ENCODE data around the gene FBXO30.

Gene FBXO30

GRCh38 chr6:145749632-145750031, 65.0 kb downstream of the FBXO30 start:
- DNase-seq (ENCODE audit: insufficient read length) (no peak), FAIRE-seq (no peak)
- TF ChIP-seq POLR2A (IDR thresholded peaks at IDR 0.05; ENCODE audit: low read depth, low read length) (no peak), TAF1 (IDR thresholded peaks at IDR 0.05; ENCODE audit: borderline replicate concordance, low read depth, low read length) (no peak), POLR2AphosphoS5 (IDR thresholded peaks at IDR 0.05; ENCODE audit: low read depth, low read length) (no peak)

GRCh38 chr6:145745861-145746260, 68.7 kb downstream of the FBXO30 start:
- no peak for FAIRE-seq
- no peak for TF ChIP-seq TAF1 (IDR thresholded peaks at IDR 0.05; ENCODE audit: borderline replicate concordance, low read depth, low read length)
- no peak for TF ChIP-seq POLR2AphosphoS5 (IDR thresholded peaks at IDR 0.05; ENCODE audit: low read depth, low read length)
- no peak for TF ChIP-seq POLR2A (IDR thresholded peaks at IDR 0.05; ENCODE audit: low read depth, low read length)
- no peak for DNase-seq (ENCODE audit: insufficient read length)

- DNase-seq (ENCODE audit: insufficient read length), result no peak
- TF ChIP-seq TAF1 (IDR thresholded peaks at IDR 0.05; ENCODE audit: borderline replicate concordance, low read depth, low read length) (no peak), POLR2A (IDR thresholded peaks at IDR 0.05; ENCODE audit: low read depth, low read length) (no peak), POLR2AphosphoS5 (IDR thresholded peaks at IDR 0.05; ENCODE audit: low read depth, low read length) (no peak)
- FAIRE-seq, result no peak
Observed at GRCh38 chr6:145744619-145745018, 70.0 kb downstream of the FBXO30 start.
